Right lobe of liver (tissue), 4 donors: ENCODE measurements around the gene FBXO3.

Experiments
- POLR2A ChIP-seq: fragments of 450-650 bp; IDR thresholded peaks from one replicate; pipeline ENCODE4 v1.6.1; 2017; ENCODE audit warnings: antibody characterized with exemption, mild to moderate bottlenecking
- TF ChIP-seq, protein P1 (sequence below), 4 donors: fragments of 200-600 bp in 3 of 4; fragments of 450-650 bp in 1 of 4; IDR thresholded peaks; one replicate each; pipeline versions ENCODE4 v1.5.1 to v1.8.0; 2016 to 2022; ENCODE audit warnings: antibody characterized with exemption in 4 of 4, mild to moderate bottlenecking in 2 of 4
- donor health status: DM: no; HTN: no; CAD: no.
- donor health status: DM: no; HTN: no; CAD: no.
- donor health status: DM: no; HTN: yes; CAD: no.

DNA sequence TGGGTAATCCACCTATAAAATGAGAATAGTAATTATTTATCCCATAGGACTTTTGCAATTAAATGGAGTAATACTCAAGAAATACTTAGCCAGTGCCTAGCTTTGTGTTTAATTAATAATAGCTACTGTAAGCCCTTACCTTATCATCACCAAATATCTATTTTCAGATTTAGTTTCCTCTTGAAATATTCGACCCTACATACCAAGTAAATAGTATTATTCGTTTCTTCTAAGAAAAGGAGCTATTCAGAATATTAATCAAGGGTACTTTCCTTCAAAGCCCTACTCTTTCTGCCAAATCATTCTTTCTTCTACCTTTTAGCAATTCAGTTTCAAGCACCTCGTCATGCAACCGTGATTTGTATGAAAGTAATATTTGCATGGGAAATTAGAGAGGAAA is 6.7 kb downstream of the FBXO3 start:
- TF ChIP-seq, protein P1, sequence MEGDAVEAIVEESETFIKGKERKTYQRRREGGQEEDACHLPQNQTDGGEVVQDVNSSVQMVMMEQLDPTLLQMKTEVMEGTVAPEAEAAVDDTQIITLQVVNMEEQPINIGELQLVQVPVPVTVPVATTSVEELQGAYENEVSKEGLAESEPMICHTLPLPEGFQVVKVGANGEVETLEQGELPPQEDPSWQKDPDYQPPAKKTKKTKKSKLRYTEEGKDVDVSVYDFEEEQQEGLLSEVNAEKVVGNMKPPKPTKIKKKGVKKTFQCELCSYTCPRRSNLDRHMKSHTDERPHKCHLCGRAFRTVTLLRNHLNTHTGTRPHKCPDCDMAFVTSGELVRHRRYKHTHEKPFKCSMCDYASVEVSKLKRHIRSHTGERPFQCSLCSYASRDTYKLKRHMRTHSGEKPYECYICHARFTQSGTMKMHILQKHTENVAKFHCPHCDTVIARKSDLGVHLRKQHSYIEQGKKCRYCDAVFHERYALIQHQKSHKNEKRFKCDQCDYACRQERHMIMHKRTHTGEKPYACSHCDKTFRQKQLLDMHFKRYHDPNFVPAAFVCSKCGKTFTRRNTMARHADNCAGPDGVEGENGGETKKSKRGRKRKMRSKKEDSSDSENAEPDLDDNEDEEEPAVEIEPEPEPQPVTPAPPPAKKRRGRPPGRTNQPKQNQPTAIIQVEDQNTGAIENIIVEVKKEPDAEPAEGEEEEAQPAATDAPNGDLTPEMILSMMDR (IDR thresholded peaks at IDR 0.05), result no peak
- no peak for TF ChIP-seq POLR2A
